Upper lobe of left lung (tissue), 4 donors: ENCODE data around the gene FAM209A.

ENCODE experiments used
- EP300 ChIP-seq, 4 donors: sonication (generic); formaldehyde crosslinking; IDR thresholded peaks; one replicate each; pipeline ENCODE4 v1.5.1; 2017; ENCODE audit warnings: antibody characterized with exemption in 4 of 4, control low read depth in 2 of 4
- POLR2A ChIP-seq, 4 donors: fragments of 450-650 bp; IDR thresholded peaks; one replicate each; pipeline ENCODE4 v1.5.1; 2016 to 2017; ENCODE audit warnings: antibody characterized with exemption in 4 of 4, mild to moderate bottlenecking in 2 of 4
- POLR2AphosphoS5 ChIP-seq, 2 donors: sonication (generic); formaldehyde crosslinking; IDR thresholded peaks; one replicate each; pipeline ENCODE4 v1.5.1; 2017; ENCODE audit warnings: antibody characterized with exemption in 2 of 2
- TF ChIP-seq, protein P1 (sequence below), 6 experiments: fragments of 450-650 bp in 4 of 6; fragments of 200-600 bp in 2 of 6; sonication (generic) in 2 of 6; IDR thresholded peaks; one replicate each; pipeline ENCODE4 v1.5.1; 2016 to 2019; ENCODE audit warnings: antibody characterized with exemption in 6 of 6

GRCh38 chr20:56522311-56522710, 2.2 kb upstream of the FAM209A start:
- TF ChIP-seq, protein P1, sequence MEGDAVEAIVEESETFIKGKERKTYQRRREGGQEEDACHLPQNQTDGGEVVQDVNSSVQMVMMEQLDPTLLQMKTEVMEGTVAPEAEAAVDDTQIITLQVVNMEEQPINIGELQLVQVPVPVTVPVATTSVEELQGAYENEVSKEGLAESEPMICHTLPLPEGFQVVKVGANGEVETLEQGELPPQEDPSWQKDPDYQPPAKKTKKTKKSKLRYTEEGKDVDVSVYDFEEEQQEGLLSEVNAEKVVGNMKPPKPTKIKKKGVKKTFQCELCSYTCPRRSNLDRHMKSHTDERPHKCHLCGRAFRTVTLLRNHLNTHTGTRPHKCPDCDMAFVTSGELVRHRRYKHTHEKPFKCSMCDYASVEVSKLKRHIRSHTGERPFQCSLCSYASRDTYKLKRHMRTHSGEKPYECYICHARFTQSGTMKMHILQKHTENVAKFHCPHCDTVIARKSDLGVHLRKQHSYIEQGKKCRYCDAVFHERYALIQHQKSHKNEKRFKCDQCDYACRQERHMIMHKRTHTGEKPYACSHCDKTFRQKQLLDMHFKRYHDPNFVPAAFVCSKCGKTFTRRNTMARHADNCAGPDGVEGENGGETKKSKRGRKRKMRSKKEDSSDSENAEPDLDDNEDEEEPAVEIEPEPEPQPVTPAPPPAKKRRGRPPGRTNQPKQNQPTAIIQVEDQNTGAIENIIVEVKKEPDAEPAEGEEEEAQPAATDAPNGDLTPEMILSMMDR (IDR thresholded peaks at IDR 0.05), result no peak
- TF ChIP-seq POLR2A (IDR thresholded peaks at IDR 0.05) (no peak), POLR2AphosphoS5 (IDR thresholded peaks at IDR 0.05) (no peak), EP300 (IDR thresholded peaks at IDR 0.05) (no peak)
